Tibial nerve (tissue), 3 donors: ENCODE results near the gene EIF3L.

Experiments used
- POLR2A ChIP-seq, 2 donors: fragments of 450-650 bp; IDR thresholded peaks; one replicate each; pipeline ENCODE4 v1.6.1; 2017; ENCODE audit warnings: antibody characterized with exemption in 2 of 2, mild to moderate bottlenecking in 2 of 2, moderate library complexity in 2 of 2
- TF ChIP-seq, protein P1 (sequence below), 5 experiments: fragments of 200-600 bp in 3 of 5; fragments of 450-650 bp in 2 of 5; sonication (generic) in 3 of 5; IDR thresholded peaks; one replicate each; pipeline ENCODE4 v1.5.1; 2016 to 2019; ENCODE audit warnings: antibody characterized with exemption in 5 of 5, mild to moderate bottlenecking in 3 of 5, moderate library complexity in 2 of 5

DNA sequence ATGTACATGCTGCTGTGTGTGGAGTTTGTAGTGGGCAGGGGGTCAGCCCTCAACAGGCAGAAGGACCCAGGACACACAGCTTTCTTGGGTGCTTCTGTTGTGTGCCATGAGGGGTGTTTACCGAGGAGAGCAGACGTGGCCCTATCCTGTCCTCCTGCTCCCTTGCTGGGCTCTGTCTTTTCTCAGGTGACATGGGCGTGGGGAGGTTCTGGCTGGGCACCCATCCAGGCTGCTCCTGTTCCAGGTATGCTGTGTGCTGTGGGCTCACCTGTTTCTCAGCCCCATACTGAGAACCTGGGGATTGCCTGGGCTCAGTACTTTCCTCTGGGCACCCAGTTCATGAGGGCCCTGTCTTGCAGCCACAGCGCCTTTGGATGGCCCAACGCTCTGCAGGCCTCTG lies 80.2 kb downstream of the EIF3L start:
- TF ChIP-seq, protein P1, sequence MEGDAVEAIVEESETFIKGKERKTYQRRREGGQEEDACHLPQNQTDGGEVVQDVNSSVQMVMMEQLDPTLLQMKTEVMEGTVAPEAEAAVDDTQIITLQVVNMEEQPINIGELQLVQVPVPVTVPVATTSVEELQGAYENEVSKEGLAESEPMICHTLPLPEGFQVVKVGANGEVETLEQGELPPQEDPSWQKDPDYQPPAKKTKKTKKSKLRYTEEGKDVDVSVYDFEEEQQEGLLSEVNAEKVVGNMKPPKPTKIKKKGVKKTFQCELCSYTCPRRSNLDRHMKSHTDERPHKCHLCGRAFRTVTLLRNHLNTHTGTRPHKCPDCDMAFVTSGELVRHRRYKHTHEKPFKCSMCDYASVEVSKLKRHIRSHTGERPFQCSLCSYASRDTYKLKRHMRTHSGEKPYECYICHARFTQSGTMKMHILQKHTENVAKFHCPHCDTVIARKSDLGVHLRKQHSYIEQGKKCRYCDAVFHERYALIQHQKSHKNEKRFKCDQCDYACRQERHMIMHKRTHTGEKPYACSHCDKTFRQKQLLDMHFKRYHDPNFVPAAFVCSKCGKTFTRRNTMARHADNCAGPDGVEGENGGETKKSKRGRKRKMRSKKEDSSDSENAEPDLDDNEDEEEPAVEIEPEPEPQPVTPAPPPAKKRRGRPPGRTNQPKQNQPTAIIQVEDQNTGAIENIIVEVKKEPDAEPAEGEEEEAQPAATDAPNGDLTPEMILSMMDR (IDR thresholded peaks at IDR 0.05), result no peak
- no peak for TF ChIP-seq POLR2A (IDR thresholded peaks at IDR 0.05)
